OCI-LY3 (cell line): Measurements from ENCODE around the gene NOVA1.

ENCODE experiments used
- CTCF ChIP-seq: fragments of 200-600, 300-600 bp; sonication (generic); IDR thresholded peaks from 2 replicates; pipeline ENCODE4 v1.5.1; 2014; ENCODE audit warnings: antibody characterized with exemption, low read length, low read depth
- EZH2phosphoT487 ChIP-seq: fragments of 200-600 bp; shearing (Covaris generic); IDR thresholded peaks from 2 replicates; pipeline ENCODE4 v1.6.1; 2018; ENCODE audit warnings: antibody characterized with exemption, mixed run types, low read depth

- TF ChIP-seq EZH2phosphoT487 (no peak), CTCF (no peak)
Measured at GRCh38 chr14:26596543-26597061, 1.2 kb downstream of the NOVA1 start.
